WTC11 (cell line): ENCODE measurements around the gene SLC24A4. TPM values are rescaled to one million over a fixed set of nuclear protein-coding genes. Genes with fewer than 3 reads are reported as not detected.

ENCODE experiments used
- ATAC-seq: fragments of 200-7000 bp; cut with Tn5 transposase; 2 replicates; pipeline ENCODE4 v1.10.0; 2021; ENCODE audit warnings: mild to moderate bottlenecking, moderate library complexity
- CTCF ChIA-PET: fragments of 300-600 bp; sonication (Branson Sonifier 250); formaldehyde crosslinking; loops from one replicate; lab custom pipeline; 2021; ENCODE audit warnings: antibody characterized with exemption; lab: Charles Lee
- POLR2A ChIA-PET: fragments of 350-600 bp; sonication (Branson Sonifier 250); formaldehyde crosslinking; loops from one replicate; lab custom pipeline; 2021; ENCODE audit warnings: antibody characterized with exemption; lab: Charles Lee
- DNase-seq: peaks from one replicate; pipeline ENCODE4 v3.0.0; 2021; ENCODE audit warnings: low spot score
- H3K27ac Mint-ChIP-seq: 2 replicates; pipeline ENCODE4 v1.8.0; 2021; ENCODE audit warnings: mixed read lengths
- H3K27me3 Mint-ChIP-seq: 2 replicates; pipeline ENCODE4 v1.8.0; 2021; ENCODE audit warnings: low read depth, mild to moderate bottlenecking, moderate library complexity, mixed read lengths
- H3K36me3 Mint-ChIP-seq: 2 replicates; pipeline ENCODE4 v1.8.0; 2021; ENCODE audit warnings: mixed read lengths
- H3K4me1 Mint-ChIP-seq: 2 replicates; pipeline ENCODE4 v1.8.0; 2022; ENCODE audit warnings: mixed read lengths
- H3K4me3 Mint-ChIP-seq: 2 replicates; pipeline ENCODE4 v1.8.0; 2021; ENCODE audit warnings: mild to moderate bottlenecking, moderate library complexity, mixed read lengths
- H3K9me3 Mint-ChIP-seq: 2 replicates; pipeline ENCODE4 v1.8.0; 2021; ENCODE audit warnings: mixed read lengths
- ATF2 ChIP-seq: sonication (generic); formaldehyde crosslinking; IDR thresholded peaks from 2 replicates; pipeline ENCODE4 v1.8.1; 2022; ENCODE audit warnings: low read depth, missing genetic modification reagents, borderline replicate concordance
- ATF3 ChIP-seq: sonication (generic); formaldehyde crosslinking; conservative IDR thresholded peaks from 2 replicates; pipeline ENCODE4 v1.8.1; 2022; ENCODE audit warnings: mild to moderate bottlenecking, missing genetic modification reagents
- CDX4 ChIP-seq: fragments of 250-450 bp; sonication (Bioruptor Pico); IDR thresholded peaks from 2 replicates; pipeline ENCODE4 v1.9.0; 2021; ENCODE audit warnings: moderate library complexity, mild to moderate bottlenecking, inconsistent platforms, borderline replicate concordance
- E2F1 ChIP-seq: sonication (generic); formaldehyde crosslinking; IDR thresholded peaks from 2 replicates; pipeline ENCODE4 v1.8.0; 2022; ENCODE audit warnings: mild to moderate bottlenecking, missing genetic modification reagents
- E2F5 ChIP-seq: sonication (generic); formaldehyde crosslinking; IDR thresholded peaks from 2 replicates; pipeline ENCODE4 v1.8.1; 2022; ENCODE audit warnings: mild to moderate bottlenecking, moderate library complexity, missing genetic modification reagents
- GABPB1 ChIP-seq: sonication (generic); formaldehyde crosslinking; IDR thresholded peaks from 2 replicates; pipeline ENCODE4 v1.8.1; 2023; ENCODE audit warnings: mild to moderate bottlenecking, missing genetic modification reagents
- JUN ChIP-seq: sonication (generic); formaldehyde crosslinking; IDR thresholded peaks from 2 replicates; pipeline ENCODE4 v1.8.0; 2023; ENCODE audit warnings: mild to moderate bottlenecking, missing genetic modification reagents
- KAT7 ChIP-seq: sonication (generic); formaldehyde crosslinking; IDR thresholded peaks from 2 replicates; pipeline ENCODE4 v1.8.1; 2023; ENCODE audit warnings: missing genetic modification reagents, mild to moderate bottlenecking, borderline replicate concordance
- MAX ChIP-seq: sonication (generic); formaldehyde crosslinking; IDR thresholded peaks from 2 replicates; pipeline ENCODE4 v1.8.0; 2022; ENCODE audit warnings: mild to moderate bottlenecking, missing genetic modification reagents
- MLX ChIP-seq: sonication (generic); formaldehyde crosslinking; IDR thresholded peaks from 2 replicates; pipeline ENCODE4 v1.8.1; 2023; ENCODE audit warnings: mild to moderate bottlenecking, missing genetic modification reagents, moderate library complexity
- NR3C1 ChIP-seq: sonication (generic); formaldehyde crosslinking; conservative IDR thresholded peaks from 2 replicates; pipeline ENCODE4 v1.8.1; 2023; ENCODE audit warnings: low read depth, mild to moderate bottlenecking, missing genetic modification reagents
- SMAD4 ChIP-seq: sonication (generic); formaldehyde crosslinking; IDR thresholded peaks from 2 replicates; pipeline ENCODE4 v1.8.0; 2022; ENCODE audit warnings: mild to moderate bottlenecking, missing genetic modification reagents
- TEAD4 ChIP-seq: sonication (generic); formaldehyde crosslinking; IDR thresholded peaks from 2 replicates; pipeline ENCODE4 v1.8.0; 2022; ENCODE audit warnings: mild to moderate bottlenecking, missing genetic modification reagents
- USF2 ChIP-seq: sonication (generic); formaldehyde crosslinking; IDR thresholded peaks from 2 replicates; pipeline ENCODE4 v1.8.1; 2023; ENCODE audit warnings: mild to moderate bottlenecking, missing genetic modification reagents, moderate library complexity
- ZMAT4 ChIP-seq: fragments of 250-450 bp; sonication (Bioruptor Pico); IDR thresholded peaks from 2 replicates; pipeline ENCODE4 v1.9.0; 2021; ENCODE audit warnings: mild to moderate bottlenecking
- ZNF138 ChIP-seq: sonication (generic); formaldehyde crosslinking; conservative IDR thresholded peaks from 2 replicates; pipeline ENCODE4 v1.8.1; 2022; ENCODE audit warnings: mild to moderate bottlenecking, moderate library complexity, missing genetic modification reagents
- ZNF232 ChIP-seq: sonication (generic); formaldehyde crosslinking; IDR thresholded peaks from 2 replicates; pipeline ENCODE4 v1.8.0; 2022; ENCODE audit warnings: mild to moderate bottlenecking, missing genetic modification reagents
- ZNF512 ChIP-seq: sonication (generic); formaldehyde crosslinking; IDR thresholded peaks from 2 replicates; pipeline ENCODE4 v1.8.1; 2022; ENCODE audit warnings: missing genetic modification reagents, borderline replicate concordance
- total RNA-seq: library from RNA; stranded (reverse); gene quantifications from 3 replicates; pipeline ENCODE4 v1.2.3, GENCODE V29; 2021

SLC24A4 gene
- total RNA-seq, 1 experiment from 2014 or later: 0.90 TPM

- no peak overlapping the region for H3K4me3 Mint-ChIP-seq
- CTCF ChIA-PET: no interaction called here
Observed at GRCh38 chr14:92297818-92298595, 25.0 kb upstream of the SLC24A4 start.

GRCh38 chr14:92302481-92302880 lies 20.5 kb upstream of the SLC24A4 start:
- ATAC-seq: no peak
- DNase-seq: no peak
- ChIA-PET POLR2A (no interaction called here), CTCF (no interaction called here)
- Mint-ChIP-seq H3K27me3 (peaks cover 4% of the 10 kb centered on the region; the same call in 1 of the 2 replicates), H3K9me3 (peaks cover 6% of the 10 kb centered on the region; the same call in 1 of the 2 replicates), H3K4me1 (no peaks in the 10 kb centered on the region; the same call in 1 of the 2 replicates), H3K4me3 (no peak overlapping the region), H3K27ac (no peak overlapping the region), H3K36me3 (no peaks in the 10 kb centered on the region)
- no peak for TF ChIP-seq E2F1 (CRISPR knock-in tag)
- TF ChIP-seq E2F5 (CRISPR knock-in tag): no peak
- TF ChIP-seq ATF2 (CRISPR knock-in tag): no peak
- TF ChIP-seq SMAD4 (CRISPR knock-in tag): no peak
- no peak for TF ChIP-seq ATF3 (CRISPR knock-in tag)
- no peak for TF ChIP-seq ZNF232 (CRISPR knock-in tag)
- no peak for TF ChIP-seq CDX4 (CRISPR knock-in tag)
- TF ChIP-seq TEAD4 (CRISPR knock-in tag): no peak

More at GRCh38 chr14:92297818-92298595, 25.0 kb upstream of the SLC24A4 start:
- no peak for ATAC-seq
- POLR2A ChIA-PET: no interaction called here
- TF ChIP-seq KAT7 (CRISPR knock-in tag) (no peak), ZNF138 (no peak), MAX (CRISPR knock-in tag) (no peak), ZMAT4 (no peak), NR3C1 (no peak), ZNF512 (CRISPR knock-in tag) (no peak), SMAD4 (CRISPR knock-in tag) (no peak), JUN (no peak), MLX (CRISPR knock-in tag) (no peak), USF2 (CRISPR knock-in tag) (no peak), GABPB1 (CRISPR knock-in tag) (no peak)
- H3K27me3 Mint-ChIP-seq: peaks cover 4% of the 10 kb centered on the region; the same call in 1 of the 2 replicates
- no peak overlapping the region for H3K27ac Mint-ChIP-seq
- H3K36me3 Mint-ChIP-seq: no peaks in the 10 kb centered on the region
- no peaks in the 10 kb centered on the region for H3K4me1 Mint-ChIP-seq
- no peak for DNase-seq
- H3K9me3 Mint-ChIP-seq: peaks cover 4% of the 10 kb centered on the region; the same call in 1 of the 2 replicates
